Activated CD4-positive, alpha-beta memory T cell treated with anti-CD3 and anti-CD28 coated beads, Interleukin-2, amount 10 ng/mL, durations not matched to agents 7 days and 5 days (primary cell): ENCODE measurements around the gene HLA-DRB1. TPM values are rescaled to one million over a fixed set of nuclear protein-coding genes. Genes with fewer than 3 reads are reported as not detected.

Source experiments
- CTCF ChIA-PET: fragments of 350-600 bp; sonication (Branson Sonifier 250); formaldehyde crosslinking; loops from one replicate; lab custom pipeline; 2021; ENCODE audit warnings: antibody characterized with exemption, inconsistent platforms; lab: Charles Lee
- POLR2A ChIA-PET: fragments of 350-600 bp; sonication (Branson Sonifier 250); formaldehyde crosslinking; loops from one replicate; lab custom pipeline; 2021; ENCODE audit warnings: antibody characterized with exemption; lab: Charles Lee
- DNase-seq: peaks from one replicate; pipeline ENCODE4 v3.0.0-alpha.2; 2020
- H3K27ac Mint-ChIP-seq: one replicate; pipeline ENCODE4 v1.8.0; 2021; ENCODE audit warnings: mild to moderate bottlenecking, mixed read lengths
- H3K27me3 Mint-ChIP-seq: one replicate; pipeline ENCODE4 v1.8.0; 2021; ENCODE audit warnings: mixed read lengths
- H3K36me3 Mint-ChIP-seq: one replicate; pipeline ENCODE4 v1.8.0; 2021; ENCODE audit warnings: low read depth, mixed read lengths
- H3K4me1 Mint-ChIP-seq: one replicate; pipeline ENCODE4 v1.8.0; 2021; ENCODE audit warnings: mixed read lengths
- H3K4me3 Mint-ChIP-seq: one replicate; pipeline ENCODE4 v1.8.0; 2021; ENCODE audit warnings: mild to moderate bottlenecking, mixed read lengths
- H3K9me3 Mint-ChIP-seq: one replicate; pipeline ENCODE4 v1.8.0; 2021; ENCODE audit warnings: mixed read lengths
- total RNA-seq, 2 experiments: library from RNA; stranded (reverse); gene quantifications; one replicate each; pipeline ENCODE4 v1.2.3, GENCODE V29; 2021

HLA-DRB1 gene
- total RNA-seq, 2 experiments from 2014 or later, result 155 TPM

- Mint-ChIP-seq H3K27me3 (no peaks in the 10 kb centered on the region), H3K36me3 (peaks cover 12% of the 10 kb centered on the region), H3K27ac (peak overlapping the region; percentile 96), H3K4me3 (peak overlapping the region; percentile 15), H3K9me3 (peaks cover 9% of the 10 kb centered on the region), H3K4me1 (peaks cover 48% of the 10 kb centered on the region)
- ChIA-PET POLR2A (interaction anchor here (0.7 to 2.7 kb wide), 15 partner anchors 9 to 349 kb away, joined by 3 to 24 read pairs (median 5); partner anchors contain the start of genes HLA-DQB1, HLA-DRB1, PSMB9 and TAP1), CTCF (interaction anchor here (0.9 to 2.8 kb wide), 19 partner anchors 8 to 209 kb away, joined by 3 to 13 read pairs (median 4); partner anchors contain the start of genes HLA-DQB1 and HLA-DRB1)
- DNase-seq, result peak; percentile 49
Measured at GRCh38 chr6:32622545-32623401, 33.1 kb upstream of the HLA-DRB1 start.

DNA sequence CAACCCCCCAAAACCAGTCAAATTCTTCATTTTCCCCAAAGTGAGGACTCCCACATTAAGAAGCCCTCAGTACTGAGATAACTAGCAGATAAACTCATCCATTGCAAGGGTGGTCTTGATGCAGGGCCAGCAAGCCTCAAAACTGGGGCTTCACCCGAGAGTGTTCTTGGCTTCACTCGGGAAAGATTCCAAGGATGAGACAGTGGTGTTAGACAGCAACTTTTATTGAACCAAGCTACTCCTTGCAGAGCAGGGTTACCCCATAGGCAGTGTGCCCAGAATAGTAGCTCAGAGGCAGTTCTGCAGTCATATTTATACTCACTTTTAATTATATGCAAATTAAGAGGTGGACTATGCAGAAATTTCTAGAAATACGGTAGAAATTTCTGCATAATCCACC is 31.7 kb upstream of the HLA-DRB1 start:
- ChIA-PET CTCF (interaction anchor here (1.5 to 2.8 kb wide), 8 partner anchors 9 to 164 kb away, joined by 3 to 13 read pairs (median 5); partner anchors contain the start of gene HLA-DQB1), POLR2A (interaction anchor here (2.3 to 2.7 kb wide), 2 partner anchors 33 to 45 kb away, joined by 6 to 24 read pairs; partner anchors contain the start of gene HLA-DQB1)
- peaks cover 42% of the 10 kb centered on the region for H3K4me1 Mint-ChIP-seq
- DNase-seq, result no peak
- peaks cover 11% of the 10 kb centered on the region for H3K9me3 Mint-ChIP-seq
- no peak overlapping the region for H3K27ac Mint-ChIP-seq
- H3K27me3 Mint-ChIP-seq, result no peaks in the 10 kb centered on the region
- peaks cover 16% of the 10 kb centered on the region for H3K36me3 Mint-ChIP-seq
- H3K4me3 Mint-ChIP-seq, result no peak overlapping the region

GRCh38 chr6:32617751-32618150 is 28.1 kb upstream of the HLA-DRB1 start:
- peaks cover 13% of the 10 kb centered on the region for H3K36me3 Mint-ChIP-seq
- CTCF ChIA-PET, result no interaction called here
- H3K4me1 Mint-ChIP-seq, result peaks cover 22% of the 10 kb centered on the region
- no peak overlapping the region for H3K4me3 Mint-ChIP-seq
- no peak overlapping the region for H3K27ac Mint-ChIP-seq
- POLR2A ChIA-PET, result interaction anchor here (0.6 to 0.9 kb wide), 2 partner anchors 14 to 18 kb away, joined by 3 to 4 read pairs; no protein-coding TSS in a partner anchor
- no peak for DNase-seq
- H3K27me3 Mint-ChIP-seq, result no peaks in the 10 kb centered on the region
- peaks cover 12% of the 10 kb centered on the region for H3K9me3 Mint-ChIP-seq

- no peaks in the 10 kb centered on the region for H3K27me3 Mint-ChIP-seq
- DNase-seq, result no peak
Measured at GRCh38 chr6:32615885-32616532, 26.4 kb upstream of the HLA-DRB1 start.

DNA sequence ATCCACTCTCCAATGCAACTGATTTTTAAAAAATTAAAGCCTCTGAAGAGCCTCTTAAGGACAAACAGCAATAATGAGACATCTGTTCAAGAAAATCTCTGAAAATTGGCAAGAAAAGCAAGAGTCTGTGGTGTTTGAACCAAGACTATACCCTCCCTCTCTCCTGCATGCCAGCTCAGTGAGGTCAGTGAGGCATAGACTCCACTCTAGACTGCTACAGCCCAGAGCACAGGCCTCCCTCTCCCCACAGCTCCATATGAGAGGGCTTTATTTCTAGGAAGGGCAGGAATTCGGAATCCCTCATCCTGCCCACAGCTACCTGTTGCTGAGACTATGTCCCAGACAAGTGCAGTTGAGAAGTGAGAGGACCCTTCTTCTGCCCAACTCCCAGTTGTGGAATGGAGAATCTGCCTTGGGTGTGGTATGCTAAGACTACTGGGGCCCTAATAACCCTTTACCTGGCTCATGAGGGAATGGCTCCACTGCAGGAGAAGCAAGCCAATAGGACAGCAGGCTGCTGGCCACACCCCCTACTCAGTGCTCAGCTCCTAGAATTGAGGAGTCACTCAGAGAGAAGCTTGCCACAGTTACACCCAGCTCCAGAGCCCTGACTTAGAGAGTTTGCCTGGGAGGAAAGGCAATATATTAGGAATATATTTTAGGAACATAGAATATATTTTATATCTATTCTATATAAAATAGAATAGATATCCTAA is 24.9 kb upstream of the HLA-DRB1 start:
- no peak for DNase-seq
- Mint-ChIP-seq H3K4me3 (no peak overlapping the region), H3K27ac (no peak overlapping the region), H3K4me1 (peaks cover 16% of the 10 kb centered on the region), H3K9me3 (peaks cover 17% of the 10 kb centered on the region), H3K27me3 (no peaks in the 10 kb centered on the region), H3K36me3 (peaks cover 18% of the 10 kb centered on the region)
- CTCF ChIA-PET, result interaction anchor here (1.9 kb wide), 1 partner anchor 31 kb away, joined by 4 read pairs; no protein-coding TSS in a partner anchor
- POLR2A ChIA-PET, result interaction anchor here (1.0 kb wide), 1 partner anchor 51 kb away, joined by 3 read pairs; no protein-coding TSS in a partner anchor

More at GRCh38 chr6:32615885-32616532, 26.4 kb upstream of the HLA-DRB1 start:
- ChIA-PET CTCF (interaction anchor here (1.9 kb wide), 1 partner anchor 33 kb away, joined by 4 read pairs; no protein-coding TSS in a partner anchor), POLR2A (no interaction called here)
- H3K27ac Mint-ChIP-seq, result no peak overlapping the region
- peaks cover 12% of the 10 kb centered on the region for H3K4me1 Mint-ChIP-seq
- H3K36me3 Mint-ChIP-seq, result peaks cover 18% of the 10 kb centered on the region
- H3K9me3 Mint-ChIP-seq, result peaks cover 17% of the 10 kb centered on the region
- no peak overlapping the region for H3K4me3 Mint-ChIP-seq

- ChIA-PET POLR2A (no interaction called here), CTCF (no interaction called here)
- peaks cover 13% of the 10 kb centered on the region for H3K36me3 Mint-ChIP-seq
- no peak overlapping the region for H3K27ac Mint-ChIP-seq
- H3K4me3 Mint-ChIP-seq, result no peak overlapping the region
- H3K9me3 Mint-ChIP-seq, result peaks cover 12% of the 10 kb centered on the region
- no peak for DNase-seq
- H3K27me3 Mint-ChIP-seq, result no peaks in the 10 kb centered on the region
- peaks cover 16% of the 10 kb centered on the region for H3K4me1 Mint-ChIP-seq
Measured at GRCh38 chr6:32613475-32613874, 23.8 kb upstream of the HLA-DRB1 start.

GRCh38 chr6:32610682-32611296 is 21.1 kb upstream of the HLA-DRB1 start:
- no peak overlapping the region for H3K4me3 Mint-ChIP-seq
- POLR2A ChIA-PET, result interaction anchor here (1.9 kb wide), 1 partner anchor 12 kb away, joined by 5 read pairs; no protein-coding TSS in a partner anchor
- no peaks in the 10 kb centered on the region for H3K27me3 Mint-ChIP-seq
- peaks cover 21% of the 10 kb centered on the region for H3K4me1 Mint-ChIP-seq
- no peak overlapping the region for H3K27ac Mint-ChIP-seq
- DNase-seq, result no peak
- CTCF ChIA-PET, result interaction anchor here (1.0 kb wide), 1 partner anchor 11 kb away, joined by 3 read pairs; no protein-coding TSS in a partner anchor
- peaks cover 6% of the 10 kb centered on the region for H3K9me3 Mint-ChIP-seq
- H3K36me3 Mint-ChIP-seq, result peaks cover 5% of the 10 kb centered on the region

GRCh38 chr6:32609731-32610640 is 20.3 kb upstream of the HLA-DRB1 start:
- Mint-ChIP-seq H3K36me3 (peaks cover 5% of the 10 kb centered on the region), H3K27ac (no peak overlapping the region), H3K27me3 (no peaks in the 10 kb centered on the region), H3K9me3 (peaks cover 4% of the 10 kb centered on the region), H3K4me1 (peaks cover 21% of the 10 kb centered on the region), H3K4me3 (no peak overlapping the region)
- ChIA-PET POLR2A (interaction anchor here (1.1 to 1.7 kb wide), 3 partner anchors 13 to 362 kb away, joined by 3 to 13 read pairs (median 4); partner anchors contain the start of gene HLA-DRA), CTCF (interaction anchor here (2.3 kb wide), 1 partner anchor 13 kb away, joined by 7 read pairs; no protein-coding TSS in a partner anchor)
- DNase-seq, result peak; percentile 60

DNA sequence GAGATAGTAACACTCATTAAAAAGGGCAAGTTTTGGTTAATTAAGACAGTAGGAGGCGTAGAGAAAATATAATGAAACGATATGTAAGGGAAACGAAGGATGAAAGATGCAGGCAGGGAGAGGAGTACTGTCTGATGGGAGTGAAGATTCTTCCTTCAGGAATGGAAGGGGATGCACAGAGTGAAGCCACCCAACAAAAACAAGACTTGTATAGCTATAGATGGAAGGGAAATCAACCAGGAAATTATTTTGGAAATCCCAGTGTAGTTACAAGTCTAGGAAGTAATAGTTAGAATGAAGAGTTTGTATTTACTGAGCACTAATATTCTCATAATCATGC is 19.7 kb upstream of the HLA-DRB1 start:
- ChIA-PET POLR2A (interaction anchor here (1.1 to 1.7 kb wide), 3 partner anchors 13 to 363 kb away, joined by 3 to 13 read pairs (median 4); partner anchors contain the start of gene HLA-DRA), CTCF (interaction anchor here (2.3 kb wide), 1 partner anchor 13 kb away, joined by 7 read pairs; no protein-coding TSS in a partner anchor)
- Mint-ChIP-seq H3K4me1 (peaks cover 27% of the 10 kb centered on the region), H3K9me3 (peaks cover 4% of the 10 kb centered on the region), H3K27me3 (no peaks in the 10 kb centered on the region), H3K27ac (no peak overlapping the region), H3K36me3 (peaks cover 5% of the 10 kb centered on the region), H3K4me3 (no peak overlapping the region)
- DNase-seq, result no peak

DNA sequence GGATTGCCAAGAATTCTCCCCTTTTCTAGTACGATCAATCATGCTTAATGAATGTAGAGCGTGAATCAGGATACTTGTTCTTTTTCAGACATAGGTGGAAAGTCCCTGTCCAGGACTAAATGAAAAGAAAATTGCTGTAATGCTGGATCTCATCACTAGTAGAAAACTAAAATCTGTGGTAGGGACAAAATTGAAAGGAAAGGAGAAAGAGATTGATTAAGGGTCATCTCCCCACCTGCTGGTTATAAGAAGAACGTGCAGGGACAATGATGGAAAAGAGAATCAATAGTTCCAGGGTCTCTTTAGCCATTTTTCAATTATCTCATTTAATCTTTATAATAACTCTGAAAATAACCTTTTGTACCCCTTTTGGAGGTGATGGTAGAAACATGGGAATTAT is 18.7 kb upstream of the HLA-DRB1 start:
- Mint-ChIP-seq H3K4me3 (no peak overlapping the region), H3K27ac (peak overlapping the region; percentile 12), H3K36me3 (peaks cover 5% of the 10 kb centered on the region), H3K9me3 (peaks cover 4% of the 10 kb centered on the region), H3K4me1 (peaks cover 33% of the 10 kb centered on the region), H3K27me3 (no peaks in the 10 kb centered on the region)
- POLR2A ChIA-PET, result no interaction called here
- DNase-seq, result no peak
- CTCF ChIA-PET, result interaction anchor here (2.3 kb wide), 1 partner anchor 14 kb away, joined by 7 read pairs; no protein-coding TSS in a partner anchor

DNA sequence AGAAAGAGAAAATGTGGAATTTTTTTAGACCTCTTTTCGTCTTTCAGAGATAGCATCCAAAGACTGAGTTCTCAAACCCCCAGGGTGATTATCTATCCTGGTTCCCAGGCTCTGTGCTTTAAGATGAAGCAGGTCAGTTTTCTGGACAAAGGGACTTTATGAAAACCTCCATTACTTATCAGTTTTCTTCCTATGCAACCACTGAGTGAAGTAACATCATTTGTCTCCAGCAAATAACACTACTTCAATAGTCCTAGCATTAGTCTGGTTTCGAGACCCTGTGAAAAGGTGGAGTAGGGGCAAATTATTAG is 18.3 kb upstream of the HLA-DRB1 start:
- CTCF ChIA-PET, result interaction anchor here (2.3 kb wide), 1 partner anchor 15 kb away, joined by 7 read pairs; no protein-coding TSS in a partner anchor
- Mint-ChIP-seq H3K4me1 (peaks cover 36% of the 10 kb centered on the region), H3K27me3 (no peaks in the 10 kb centered on the region), H3K27ac (no peak overlapping the region), H3K4me3 (no peak overlapping the region), H3K9me3 (peaks cover 5% of the 10 kb centered on the region), H3K36me3 (peaks cover 5% of the 10 kb centered on the region)
- POLR2A ChIA-PET, result no interaction called here
- no peak for DNase-seq
